RWPE2 (cell line): ENCODE data around the gene VPS13A.

Source experiments
- ATAC-seq: fragments of 200-7000 bp; cut with Tn5 transposase; 3 replicates; pipeline ENCODE4 v1.9.1; 2021; ENCODE audit warnings: low read depth
- DNase-seq: peaks from one replicate; pipeline ENCODE4 v3.0.0-alpha.2; 2020; ENCODE audit warnings: low spot score
- H3K27ac ChIP-seq: fragments of 450-650 bp; 2 replicates; pipeline ENCODE4 v1.5.1; 2017; ENCODE audit warnings: mild to moderate bottlenecking; ENCODE audit not compliant: poor library complexity, severe bottlenecking
- H3K27me3 ChIP-seq: fragments of 250-450 bp; sonication (Bioruptor Pico); 2 replicates; pipeline ENCODE4 v1.5.1; 2021; ENCODE audit warnings: mild to moderate bottlenecking, moderate library complexity; ENCODE audit not compliant: insufficient read depth, poor library complexity, severe bottlenecking
- H3K36me3 ChIP-seq: fragments of 250-450 bp; sonication (Bioruptor Pico); 2 replicates; pipeline ENCODE4 v1.5.1; 2020; ENCODE audit warnings: low read depth, mild to moderate bottlenecking, moderate library complexity
- H3K4me1 ChIP-seq: fragments of 250-450 bp; sonication (Bioruptor Pico); 2 replicates; pipeline ENCODE4 v1.5.1; 2021; ENCODE audit warnings: mild to moderate bottlenecking, moderate library complexity; ENCODE audit not compliant: insufficient read depth, poor library complexity, severe bottlenecking
- H3K4me3 ChIP-seq: fragments of 250-450 bp; sonication (Bioruptor Pico); 2 replicates; pipeline ENCODE4 v1.5.1; 2021; ENCODE audit warnings: mild to moderate bottlenecking, moderate library complexity; ENCODE audit not compliant: severe bottlenecking
- H3K9me3 ChIP-seq: fragments of 250-450 bp; sonication (Bioruptor Pico); 2 replicates; pipeline ENCODE4 v1.5.1; 2021; ENCODE audit warnings: mild to moderate bottlenecking, moderate library complexity; ENCODE audit not compliant: severe bottlenecking
- TF ChIP-seq, protein P1 (sequence below): fragments of 450-650 bp; IDR thresholded peaks from one replicate; pipeline ENCODE4 v1.5.1; 2017; ENCODE audit warnings: mild to moderate bottlenecking, moderate library complexity; ENCODE audit not compliant: poor library complexity, severe bottlenecking

The VPS13A gene

GRCh38 chr9:77374266-77374665 lies 196.9 kb downstream of the VPS13A start:
- no peak for DNase-seq
- ATAC-seq: no peak
- Histone ChIP-seq H3K36me3 (peaks cover 17% of the 10 kb centered on the region), H3K9me3 (no peaks in the 10 kb centered on the region), H3K4me3 (no peak overlapping the region), H3K4me1 (no peaks in the 10 kb centered on the region), H3K27ac (no peak overlapping the region), H3K27me3 (no peaks in the 10 kb centered on the region)
- TF ChIP-seq, protein P1, sequence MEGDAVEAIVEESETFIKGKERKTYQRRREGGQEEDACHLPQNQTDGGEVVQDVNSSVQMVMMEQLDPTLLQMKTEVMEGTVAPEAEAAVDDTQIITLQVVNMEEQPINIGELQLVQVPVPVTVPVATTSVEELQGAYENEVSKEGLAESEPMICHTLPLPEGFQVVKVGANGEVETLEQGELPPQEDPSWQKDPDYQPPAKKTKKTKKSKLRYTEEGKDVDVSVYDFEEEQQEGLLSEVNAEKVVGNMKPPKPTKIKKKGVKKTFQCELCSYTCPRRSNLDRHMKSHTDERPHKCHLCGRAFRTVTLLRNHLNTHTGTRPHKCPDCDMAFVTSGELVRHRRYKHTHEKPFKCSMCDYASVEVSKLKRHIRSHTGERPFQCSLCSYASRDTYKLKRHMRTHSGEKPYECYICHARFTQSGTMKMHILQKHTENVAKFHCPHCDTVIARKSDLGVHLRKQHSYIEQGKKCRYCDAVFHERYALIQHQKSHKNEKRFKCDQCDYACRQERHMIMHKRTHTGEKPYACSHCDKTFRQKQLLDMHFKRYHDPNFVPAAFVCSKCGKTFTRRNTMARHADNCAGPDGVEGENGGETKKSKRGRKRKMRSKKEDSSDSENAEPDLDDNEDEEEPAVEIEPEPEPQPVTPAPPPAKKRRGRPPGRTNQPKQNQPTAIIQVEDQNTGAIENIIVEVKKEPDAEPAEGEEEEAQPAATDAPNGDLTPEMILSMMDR: no peak

DNA sequence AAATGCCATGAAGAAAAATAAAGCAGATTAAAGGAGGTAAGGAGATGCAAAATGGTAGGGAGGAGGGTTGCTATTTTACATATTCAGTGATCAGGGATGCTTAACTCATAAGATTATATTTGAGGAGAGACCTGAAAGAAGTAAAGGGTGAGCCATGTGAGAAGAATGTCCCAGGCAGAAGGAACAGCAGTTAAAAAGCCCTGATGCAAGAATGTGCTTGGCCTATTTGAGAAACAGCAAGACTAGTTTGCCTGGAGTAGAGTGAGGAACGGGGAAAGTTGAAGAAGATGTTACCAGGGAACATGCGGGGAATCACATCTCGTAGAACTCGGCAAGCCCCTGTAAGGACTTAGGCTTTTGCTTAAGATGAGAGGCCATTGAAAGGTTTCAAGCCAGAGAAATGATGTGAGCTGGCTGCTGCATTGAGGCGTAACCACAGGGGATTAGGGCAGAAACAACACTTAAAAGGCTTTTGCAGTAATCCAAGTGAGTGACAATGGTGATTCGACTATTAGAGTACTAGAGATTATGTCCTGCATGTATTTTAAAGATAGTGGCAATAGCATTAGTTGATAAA lies 198.7 kb downstream of the VPS13A start:
- Histone ChIP-seq H3K27ac (no peak overlapping the region), H3K36me3 (peaks cover 3% of the 10 kb centered on the region; the same call in 1 of the 2 replicates), H3K4me1 (no peaks in the 10 kb centered on the region), H3K9me3 (no peaks in the 10 kb centered on the region), H3K4me3 (no peak overlapping the region), H3K27me3 (no peaks in the 10 kb centered on the region)
- ATAC-seq: no peak
- TF ChIP-seq, protein P1: no peak
- DNase-seq: no peak

DNA sequence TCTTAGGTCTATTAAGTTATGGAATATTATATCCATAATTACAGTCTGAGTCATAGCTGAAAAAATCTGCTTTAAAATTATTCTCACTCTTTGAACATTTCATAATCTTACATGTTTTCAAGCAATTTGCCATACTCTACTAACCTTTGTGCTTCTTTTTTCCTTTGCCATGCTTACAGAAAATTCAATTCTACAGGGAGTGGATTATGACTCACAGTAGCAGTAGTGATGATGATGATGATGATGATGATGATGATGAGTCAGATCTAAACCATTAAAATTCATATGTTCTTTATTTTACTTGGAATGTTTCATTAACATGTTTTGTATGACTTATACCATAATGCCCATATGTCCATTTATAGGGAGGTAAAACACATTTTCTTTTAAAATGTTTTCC lies 207.1 kb downstream of the VPS13A start:
- no peak for DNase-seq
- H3K4me1 ChIP-seq: peaks cover 8% of the 10 kb centered on the region
- H3K9me3 ChIP-seq: no peaks in the 10 kb centered on the region
- peaks cover 16% of the 10 kb centered on the region for H3K36me3 ChIP-seq
- peak; percentile 51; the same call in 2 of the 3 replicates for ATAC-seq
- TF ChIP-seq, protein P1: no peak
- no peak overlapping the region for H3K4me3 ChIP-seq
- peak overlapping the region; percentile 12 for H3K27ac ChIP-seq
- no peaks in the 10 kb centered on the region for H3K27me3 ChIP-seq

DNA sequence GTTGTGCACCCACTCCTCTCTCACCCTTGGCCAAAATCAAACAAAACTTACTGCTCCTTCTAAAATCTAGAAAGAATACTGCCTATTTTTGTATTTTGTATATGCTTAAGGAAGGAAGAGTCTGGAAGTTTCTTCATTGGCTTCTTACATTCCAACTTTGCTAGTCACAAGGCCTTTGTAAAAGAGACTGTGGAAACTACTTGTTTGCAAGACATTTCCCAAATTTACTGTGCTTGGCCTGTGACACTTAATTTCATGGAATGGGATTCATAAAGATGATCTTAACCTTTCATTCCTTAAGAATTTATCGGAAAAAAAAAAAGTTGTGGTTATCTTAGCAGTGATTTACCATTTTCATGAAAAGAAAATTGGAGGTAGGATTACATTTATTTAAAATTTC lies 208.9 kb downstream of the VPS13A start:
- no peak for DNase-seq
- TF ChIP-seq, protein P1: no peak
- Histone ChIP-seq H3K36me3 (peaks cover 20% of the 10 kb centered on the region), H3K4me3 (no peak overlapping the region), H3K27ac (no peak overlapping the region), H3K4me1 (peaks cover 8% of the 10 kb centered on the region), H3K9me3 (no peaks in the 10 kb centered on the region), H3K27me3 (no peaks in the 10 kb centered on the region)
- ATAC-seq: no peak

DNA sequence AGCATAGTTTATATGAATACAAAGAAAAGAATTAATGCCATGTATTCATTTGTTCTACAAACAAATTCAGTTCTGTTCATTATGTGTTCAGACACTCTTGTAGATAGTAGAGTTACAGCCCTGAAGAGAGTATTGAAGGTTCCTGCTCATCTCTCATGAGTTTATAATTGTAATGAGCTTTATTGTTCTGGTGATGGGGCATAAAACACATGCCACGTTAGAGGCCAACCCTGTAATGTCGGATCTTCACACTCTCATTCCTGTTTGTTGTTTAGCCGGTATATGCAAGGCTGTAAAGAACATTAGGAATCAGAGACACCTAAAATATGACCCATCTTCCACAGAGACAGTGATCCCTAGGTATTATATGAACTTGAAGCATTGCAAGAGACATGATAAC lies 214.5 kb downstream of the VPS13A start:
- Histone ChIP-seq H3K9me3 (no peaks in the 10 kb centered on the region), H3K4me3 (no peak overlapping the region), H3K4me1 (no peaks in the 10 kb centered on the region), H3K27me3 (no peaks in the 10 kb centered on the region), H3K27ac (no peak overlapping the region), H3K36me3 (0 out of 2 replicates have a peak, but pooled peaks cover 4% of the 10 kb centered on the region)
- DNase-seq (no peak), ATAC-seq (no peak)
- TF ChIP-seq, protein P1: no peak
